GM19397 (cell line): ENCODE measurements around the gene VWA8.
"Not testable (repeated sequence)": the region's sequence is repeated elsewhere in the genome, so short reads cannot be mapped to it uniquely, and the experiment has no call there.

Experiments
- ATAC-seq: cut with Tn5 transposase; IDR thresholded peaks from one replicate; pipeline ENCODE4 v1.9.1; 2021; ENCODE audit warnings: mild to moderate bottlenecking, moderate library complexity; ENCODE audit not compliant: unreplicated experiment

VWA8 gene

DNA sequence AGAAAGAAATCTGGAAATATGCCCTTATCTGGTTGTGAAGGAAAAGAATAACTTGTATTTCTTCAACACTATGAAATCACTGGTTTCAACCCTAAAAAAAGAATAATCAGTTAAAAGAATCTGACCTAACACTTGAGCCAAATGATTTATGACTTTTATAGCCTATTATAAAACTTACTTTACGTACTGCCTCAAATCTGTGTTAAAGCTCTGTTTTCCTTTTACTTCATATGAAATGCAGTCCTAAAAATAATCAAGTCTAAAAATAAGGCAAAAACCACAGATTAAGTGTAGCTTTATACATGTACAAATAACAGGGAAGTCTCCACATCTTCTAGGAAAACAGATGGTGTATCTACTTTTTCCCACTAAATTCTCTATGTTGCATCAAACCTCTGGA lies 101.3 kb downstream of the VWA8 start:
- no peak for ATAC-seq

DNA sequence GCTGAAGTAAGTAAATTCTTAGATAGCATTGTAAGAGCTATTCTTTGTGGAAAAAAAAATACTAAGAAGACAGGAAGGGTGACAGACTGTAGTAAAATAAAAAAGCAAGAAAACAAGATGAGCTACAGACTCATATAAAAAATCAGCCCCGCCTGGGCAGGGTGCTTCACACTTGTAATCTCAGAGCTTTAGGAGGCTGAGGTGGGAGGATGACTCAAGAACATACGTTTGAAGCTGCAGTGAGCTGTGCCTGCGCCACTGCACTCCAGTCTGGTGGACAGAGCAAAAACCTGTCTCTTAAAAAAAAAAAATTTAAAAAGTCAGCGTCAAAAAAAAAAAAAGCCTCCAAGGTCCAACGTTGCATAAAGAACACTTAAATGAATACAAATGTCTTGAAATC lies 102.1 kb downstream of the VWA8 start:
- no peak for ATAC-seq

DNA sequence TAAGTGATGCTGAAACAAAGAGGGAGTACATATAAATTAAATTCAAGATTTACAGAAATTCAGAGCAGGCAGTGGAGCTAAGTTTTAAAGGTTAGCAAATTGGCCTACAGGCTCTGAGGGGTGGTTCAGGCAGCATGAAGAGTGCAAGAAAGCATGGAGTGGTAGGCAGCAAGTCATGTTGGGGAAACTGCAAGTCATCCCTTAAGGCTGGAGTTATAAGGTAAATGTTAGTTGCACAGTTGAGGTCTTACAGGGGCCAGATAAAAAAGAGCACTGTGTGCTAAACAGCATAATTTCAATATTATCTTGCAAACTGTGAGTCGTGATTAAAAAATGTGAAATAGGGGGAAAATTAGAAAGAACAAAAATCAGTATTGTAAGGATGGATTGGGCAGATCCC lies 106.2 kb downstream of the VWA8 start:
- no peak for ATAC-seq

DNA sequence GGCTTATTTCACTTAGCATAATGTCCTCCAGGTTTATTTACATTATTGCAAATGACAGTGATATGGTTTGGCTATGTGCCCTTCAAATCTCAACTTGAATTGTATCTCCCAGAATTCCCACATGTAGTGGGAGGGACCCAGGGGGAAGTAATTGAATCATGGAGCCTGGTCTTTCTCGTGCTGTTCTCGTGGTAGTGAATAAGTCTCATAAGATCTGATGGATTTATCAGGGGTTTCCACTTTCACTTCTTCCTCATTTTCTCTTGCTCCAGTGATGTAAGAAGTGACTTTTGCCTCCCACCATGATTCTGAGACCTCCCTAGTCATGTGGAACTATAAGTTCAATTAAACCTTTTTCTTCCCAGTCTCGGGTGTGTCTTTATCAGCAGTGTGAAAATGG lies 109.6 kb downstream of the VWA8 start:
- ATAC-seq, result no peak

DNA sequence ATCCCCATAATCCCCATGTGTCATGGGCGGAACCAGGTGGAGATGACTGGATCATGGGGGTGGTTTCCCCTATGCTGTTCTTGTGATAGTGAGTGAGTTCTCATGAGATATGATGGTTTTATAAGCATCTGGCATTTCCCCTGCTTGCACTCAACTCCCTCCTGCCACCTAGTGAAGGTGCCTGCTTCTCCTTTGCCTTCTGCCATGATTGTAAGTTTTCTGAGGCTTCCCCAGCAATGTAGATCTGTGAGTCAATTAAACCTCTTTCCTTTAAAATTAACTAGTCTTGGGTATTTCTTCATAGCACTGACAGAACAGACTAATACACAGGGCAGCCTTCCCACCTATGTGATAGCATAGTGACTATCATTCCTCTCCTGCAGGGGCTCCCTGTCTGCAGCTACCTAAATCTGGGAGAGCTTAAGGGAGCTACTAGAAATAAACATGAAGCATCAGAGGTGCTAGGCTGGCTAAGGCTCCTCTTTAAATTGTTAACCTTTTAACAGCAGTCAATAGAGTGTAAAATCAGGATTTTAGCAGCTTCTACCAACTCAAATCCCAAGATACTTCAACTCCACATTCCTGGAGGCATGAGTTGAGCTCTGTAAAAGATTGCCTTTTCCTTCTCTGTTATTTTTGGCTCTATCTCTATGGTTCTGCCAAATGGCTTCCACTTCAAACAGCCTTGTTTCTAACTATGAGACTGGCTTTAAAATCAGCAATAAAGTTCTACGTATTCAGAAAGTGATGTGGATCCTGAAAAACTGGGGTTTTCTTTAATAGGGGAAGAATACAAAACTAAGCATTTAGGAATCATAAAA lies 112.3 kb downstream of the VWA8 start:
- ATAC-seq, result no peak

DNA sequence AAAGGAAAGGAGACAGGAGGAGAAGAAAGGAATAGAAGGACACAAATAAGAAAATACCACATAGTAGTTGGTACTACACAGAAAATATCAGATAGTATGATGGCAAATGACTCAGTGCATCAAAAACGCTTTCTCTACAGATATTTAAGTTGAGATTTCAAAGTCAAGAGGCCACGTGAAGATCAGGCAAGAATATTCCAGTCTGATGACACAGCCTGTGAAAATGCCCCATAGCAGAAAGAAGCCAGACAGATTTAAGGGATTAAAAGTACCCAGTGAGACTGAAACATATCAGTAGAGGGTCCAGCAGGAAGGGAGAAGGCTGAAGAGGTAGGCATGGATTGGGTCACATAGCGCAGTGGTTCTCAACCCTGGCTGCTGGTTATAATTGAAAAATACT lies 113.7 kb downstream of the VWA8 start:
- no peak for ATAC-seq

DNA sequence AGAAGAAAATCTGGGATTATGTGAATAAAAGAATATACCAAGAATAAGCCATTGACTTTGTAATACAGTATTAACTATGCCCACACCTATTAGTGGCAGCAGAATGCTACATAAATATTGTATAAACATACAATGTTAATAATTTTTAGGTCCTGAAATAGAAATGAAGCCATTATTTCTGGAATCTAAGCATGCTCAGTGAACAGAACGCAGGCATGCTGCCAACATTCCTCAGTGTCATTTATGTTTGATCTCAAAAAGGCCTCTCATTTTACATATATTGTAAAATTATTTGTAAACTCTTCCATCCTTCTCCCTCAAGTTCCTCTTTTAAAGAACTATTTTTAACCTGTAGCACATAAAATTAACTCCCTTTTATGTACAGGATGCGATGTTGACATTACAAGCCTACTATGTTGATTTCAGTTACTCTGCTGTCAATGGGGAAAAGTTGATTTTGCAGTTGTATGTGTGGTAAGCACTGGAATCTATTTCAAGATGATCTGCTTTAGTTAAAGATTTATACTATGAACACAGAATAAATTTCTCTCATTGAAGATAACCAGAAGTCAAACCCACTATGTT lies 118.8 kb downstream of the VWA8 start:
- no peak for ATAC-seq

DNA sequence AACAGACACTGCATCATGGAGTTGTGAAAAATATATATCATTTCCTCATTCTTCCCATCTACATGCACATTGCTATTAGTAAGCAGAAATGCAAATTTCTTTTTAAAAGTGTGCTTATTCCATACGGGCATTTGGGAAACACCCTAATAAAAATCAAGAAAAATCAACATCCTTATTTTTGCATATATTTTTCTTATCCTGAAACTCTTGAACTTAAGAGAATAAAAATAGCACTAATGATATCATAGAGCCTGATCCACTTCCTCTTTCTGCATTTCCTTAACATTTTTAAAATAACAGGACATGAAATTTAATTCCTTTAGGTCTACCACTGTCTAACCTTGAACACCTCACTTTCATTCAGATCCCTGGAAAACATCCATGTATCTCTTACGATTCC lies 123.3 kb downstream of the VWA8 start:
- no peak for ATAC-seq

DNA sequence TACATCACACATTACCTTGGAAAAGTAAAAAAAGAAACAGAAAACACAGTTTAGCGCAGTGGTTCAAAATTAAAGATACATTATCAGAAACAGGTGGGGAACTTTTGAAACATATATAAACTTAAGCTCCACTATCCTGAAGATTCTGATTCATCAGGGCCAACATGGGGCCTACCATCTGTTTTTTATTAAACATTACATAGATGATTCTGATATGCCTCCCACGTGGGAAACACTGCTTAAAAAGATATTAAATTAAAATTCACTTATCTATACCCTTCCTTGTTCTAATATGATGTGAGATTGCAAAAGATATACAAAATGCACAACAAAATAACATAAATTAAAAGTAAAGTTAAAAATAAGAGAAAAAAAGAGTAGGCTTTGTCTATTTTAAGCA lies 125.0 kb downstream of the VWA8 start:
- no peak for ATAC-seq

DNA sequence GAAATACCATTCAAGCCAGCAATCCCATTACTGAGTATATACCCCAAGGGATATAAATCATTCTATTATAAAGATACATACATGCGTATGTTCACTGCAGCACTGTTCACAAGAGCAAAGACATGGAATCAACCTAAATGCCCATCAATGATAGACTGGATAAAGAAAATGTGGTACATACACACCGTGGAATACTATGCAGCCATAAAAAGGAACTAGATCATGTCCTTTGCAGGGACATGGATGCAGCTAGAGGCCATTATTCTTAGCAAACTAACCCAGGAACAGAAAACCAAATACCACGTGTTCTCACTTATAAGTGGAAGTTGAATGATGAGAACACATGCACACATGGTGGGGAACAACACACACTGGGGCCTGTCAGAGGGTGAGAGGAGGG lies 126.2 kb downstream of the VWA8 start:
- not testable (repeated sequence) for ATAC-seq

DNA sequence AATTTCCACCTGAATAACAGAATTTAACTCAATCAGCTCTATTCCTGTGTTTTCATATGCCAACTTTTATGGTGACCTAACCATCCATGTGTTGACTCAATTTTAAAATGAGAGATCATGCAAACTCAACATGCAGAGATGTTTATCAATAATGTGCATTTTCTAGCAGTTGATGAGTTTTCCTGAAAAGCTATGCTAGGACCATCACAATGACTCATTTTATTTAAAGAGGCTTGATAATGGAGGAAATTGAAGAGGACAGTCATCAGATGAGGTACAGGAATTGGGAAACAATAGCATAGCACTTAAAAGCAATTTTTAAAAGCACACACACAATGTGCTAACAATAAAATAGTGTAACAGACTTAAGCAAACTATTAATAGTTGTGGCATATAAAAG lies 127.1 kb downstream of the VWA8 start:
- ATAC-seq, result no peak

DNA sequence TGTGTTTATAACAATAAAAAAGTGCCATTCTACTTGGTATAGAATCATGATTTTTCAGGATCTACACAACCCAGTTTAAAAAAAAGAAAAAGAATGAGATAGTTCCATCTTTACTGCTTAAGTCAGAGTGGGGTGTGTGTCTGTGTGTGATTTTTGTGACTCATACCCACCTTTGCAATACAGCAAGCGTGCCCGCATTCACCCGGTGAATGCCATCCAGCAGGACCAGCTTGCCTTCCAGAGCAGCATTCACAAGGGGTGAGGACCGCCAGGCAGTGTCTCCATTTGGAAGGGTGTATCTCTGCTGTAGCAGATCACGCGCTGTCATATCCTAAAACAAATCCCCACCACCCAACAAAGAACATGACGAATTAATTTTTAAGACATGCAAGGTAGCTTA lies 127.7 kb downstream of the VWA8 start:
- ATAC-seq, result no peak

DNA sequence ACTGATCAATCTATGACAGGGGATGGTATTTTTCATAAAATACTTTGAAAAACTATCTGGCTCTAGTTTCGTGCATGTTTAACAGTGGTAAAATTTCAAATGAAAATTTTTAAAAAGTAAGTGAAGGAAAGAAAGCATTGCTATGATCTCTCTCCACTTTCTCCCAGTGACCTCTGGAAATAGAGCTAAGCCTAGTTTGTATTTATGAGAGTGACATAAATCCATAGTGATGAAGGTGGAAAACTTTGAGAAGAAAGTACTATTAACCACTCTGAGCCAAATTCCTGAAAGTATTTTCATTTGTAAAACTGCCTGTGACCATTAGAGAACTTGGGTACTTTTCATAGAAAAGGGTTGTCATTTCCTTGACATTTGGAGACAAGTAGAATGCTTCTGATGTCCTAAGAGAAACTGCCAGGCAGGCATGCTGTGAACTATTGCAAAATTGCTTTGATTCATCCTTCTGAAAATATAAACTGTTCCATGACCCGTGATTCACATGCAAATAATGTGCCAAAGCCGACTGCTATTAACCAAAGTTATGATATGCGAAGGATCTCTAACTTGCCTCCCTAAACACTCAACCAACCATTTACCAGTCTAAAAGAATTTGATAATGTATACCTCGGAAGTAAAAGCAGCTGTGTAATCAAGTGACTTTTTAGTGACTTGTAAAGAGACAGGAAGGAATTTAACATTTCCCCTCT lies 133.2 kb downstream of the VWA8 start:
- ATAC-seq, result no peak

DNA sequence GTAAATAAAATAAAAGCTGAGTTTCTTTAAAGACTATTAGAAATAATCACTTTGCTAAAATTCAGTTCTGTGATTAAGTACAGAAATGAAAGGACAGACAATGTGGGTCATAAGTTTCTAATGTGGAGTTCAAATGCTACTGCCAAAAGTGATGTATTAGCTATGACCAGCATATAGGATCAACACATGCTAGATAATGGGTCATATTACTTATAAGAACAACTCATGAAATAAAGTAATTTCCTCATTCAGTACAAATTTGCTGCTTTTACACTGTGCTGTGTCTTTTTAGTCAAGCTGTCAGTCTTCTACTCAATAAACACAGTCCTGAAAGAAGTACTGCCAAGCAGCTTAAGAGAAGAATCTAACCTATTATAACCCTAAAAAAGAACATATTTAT lies 135.2 kb downstream of the VWA8 start:
- ATAC-seq, result no peak

DNA sequence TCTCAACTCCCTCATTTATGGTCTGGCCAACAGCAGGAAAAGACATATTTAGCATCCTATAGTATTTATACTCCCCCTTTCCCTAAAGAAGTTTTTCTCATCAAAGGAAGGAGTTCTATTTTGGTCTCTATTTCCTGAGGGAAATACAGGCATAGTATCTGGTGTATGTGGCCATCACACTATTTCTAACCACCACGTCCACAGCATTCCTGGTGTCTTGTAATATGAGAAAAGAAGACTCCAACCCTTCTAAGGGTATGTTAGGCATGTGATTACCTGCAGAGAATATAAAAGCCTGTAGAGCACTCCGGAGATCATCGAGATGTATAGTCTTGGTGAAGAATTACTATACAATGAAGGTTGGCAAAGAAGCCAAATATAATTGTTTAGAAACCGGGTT lies 137.4 kb downstream of the VWA8 start:
- no peak for ATAC-seq

DNA sequence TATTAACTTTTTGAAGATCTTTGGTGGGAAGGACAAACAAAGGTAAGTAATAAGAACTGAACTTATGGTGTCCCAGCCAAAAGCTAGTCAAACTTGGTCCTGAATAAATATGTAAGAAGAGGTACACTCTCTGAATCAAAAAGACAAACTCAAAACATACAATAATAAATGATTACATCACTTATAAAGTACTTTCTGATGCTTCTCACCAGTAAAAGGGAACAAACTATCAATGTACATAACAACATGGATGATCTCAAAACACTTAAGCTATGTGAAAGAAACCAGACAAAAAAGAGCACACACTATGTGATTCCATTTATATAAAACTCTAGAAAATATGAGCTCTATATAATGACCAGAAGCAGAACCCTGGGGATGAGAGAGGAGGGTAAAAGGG lies 138.3 kb downstream of the VWA8 start:
- no peak for ATAC-seq

DNA sequence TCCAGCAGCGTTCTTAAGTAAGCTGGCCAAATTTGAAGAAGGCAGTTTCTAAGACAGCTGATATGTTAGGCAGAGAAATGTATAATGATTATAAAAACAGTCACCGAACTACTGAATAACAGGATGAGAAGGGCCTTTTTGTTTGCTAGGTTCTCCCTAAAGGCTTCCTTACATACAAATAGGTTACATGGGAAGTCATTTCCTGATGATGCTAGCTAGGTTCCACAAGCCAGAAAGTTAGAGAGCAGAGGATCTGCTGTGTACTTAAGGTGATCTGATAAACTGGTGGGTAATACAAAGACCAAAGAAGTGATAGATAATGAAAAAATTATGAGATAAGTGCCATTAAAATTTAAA lies 139.7 kb downstream of the VWA8 start:
- no peak for ATAC-seq

DNA sequence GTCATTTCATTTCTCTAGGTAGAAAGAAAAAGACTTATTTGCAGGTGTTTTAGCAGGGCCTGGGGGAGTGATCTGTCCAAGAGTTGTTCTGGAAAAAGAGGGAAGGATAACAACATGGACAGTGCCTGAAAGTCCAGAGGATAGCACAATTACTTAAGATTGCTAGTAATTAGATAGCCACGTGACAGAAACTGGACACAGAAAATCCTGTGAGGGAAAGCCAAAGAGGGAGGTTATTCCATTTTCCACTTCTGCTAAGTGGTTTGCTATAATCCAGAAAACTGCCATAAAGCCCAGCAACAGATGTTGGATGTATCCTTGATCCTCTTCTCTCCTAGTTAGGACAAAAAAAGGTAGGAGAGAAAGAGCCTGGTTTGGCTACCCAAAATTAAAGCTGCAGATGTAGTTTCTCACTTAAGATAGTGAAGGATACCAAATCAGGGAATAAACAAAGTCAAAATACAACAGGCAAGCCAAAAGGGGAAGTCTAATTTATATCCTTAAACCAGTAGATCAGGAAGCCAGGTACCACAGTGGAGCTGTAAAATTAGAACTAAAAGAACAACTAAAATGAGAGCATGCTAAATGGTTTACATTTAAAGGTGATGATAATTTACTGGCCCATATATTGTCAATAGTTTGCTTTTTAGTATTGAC lies 140.2 kb downstream of the VWA8 start:
- no peak for ATAC-seq

DNA sequence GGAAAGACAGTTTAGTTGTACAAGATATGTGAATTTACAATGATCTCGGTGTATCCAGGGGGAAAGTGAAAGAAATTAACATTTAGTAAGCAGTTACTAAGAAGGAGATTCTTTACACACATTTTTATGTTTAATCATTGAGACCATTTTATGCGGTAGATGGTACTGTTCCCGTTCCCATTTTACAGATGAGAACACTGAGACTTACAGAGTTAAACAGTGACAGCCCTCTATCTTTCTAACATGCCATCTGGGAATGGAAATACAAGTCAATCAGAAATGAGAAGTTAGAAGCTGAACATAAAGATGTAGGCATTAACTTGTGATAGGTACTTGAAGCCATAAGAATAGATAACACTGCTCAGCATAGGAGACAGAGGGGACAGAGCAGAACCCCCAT lies 144.9 kb downstream of the VWA8 start:
- ATAC-seq, result no peak

DNA sequence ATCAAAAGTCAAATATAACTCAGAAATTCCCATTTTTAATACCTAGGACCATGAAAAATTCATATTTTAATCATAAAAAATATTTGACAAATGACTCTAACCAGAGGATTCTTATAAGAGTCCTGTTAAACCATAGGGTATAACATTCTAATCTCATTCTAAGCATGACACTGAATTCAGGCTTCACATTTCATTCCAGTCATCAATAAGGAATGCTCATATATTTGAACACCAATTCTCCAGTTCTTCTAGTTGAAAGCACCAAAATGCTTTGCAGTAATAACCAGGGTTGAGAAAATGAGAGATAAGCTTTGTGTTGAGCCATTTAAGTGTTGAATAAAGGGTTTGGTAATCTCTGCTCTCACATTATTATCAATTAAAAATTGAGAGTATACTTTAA lies 147.5 kb downstream of the VWA8 start:
- ATAC-seq, result no peak

DNA sequence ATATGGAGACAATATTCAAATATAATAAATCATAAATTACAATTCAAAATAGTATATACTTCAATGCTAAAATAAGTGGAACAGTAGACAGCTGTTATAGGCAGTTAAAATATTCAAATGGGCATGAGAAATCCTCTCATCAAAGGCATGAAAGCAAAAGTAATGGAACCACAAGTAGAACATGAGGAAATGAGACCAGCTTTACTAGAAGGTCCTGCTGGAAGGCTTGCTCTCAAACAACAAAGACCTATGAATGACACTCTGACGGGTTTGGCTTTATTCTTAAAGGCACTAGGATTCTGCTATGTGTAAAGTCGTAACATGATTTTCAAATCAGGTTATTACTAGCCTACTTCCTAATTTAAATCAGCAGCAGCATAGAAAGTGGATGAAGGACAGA lies 148.1 kb downstream of the VWA8 start:
- ATAC-seq, result peak; percentile 69

DNA sequence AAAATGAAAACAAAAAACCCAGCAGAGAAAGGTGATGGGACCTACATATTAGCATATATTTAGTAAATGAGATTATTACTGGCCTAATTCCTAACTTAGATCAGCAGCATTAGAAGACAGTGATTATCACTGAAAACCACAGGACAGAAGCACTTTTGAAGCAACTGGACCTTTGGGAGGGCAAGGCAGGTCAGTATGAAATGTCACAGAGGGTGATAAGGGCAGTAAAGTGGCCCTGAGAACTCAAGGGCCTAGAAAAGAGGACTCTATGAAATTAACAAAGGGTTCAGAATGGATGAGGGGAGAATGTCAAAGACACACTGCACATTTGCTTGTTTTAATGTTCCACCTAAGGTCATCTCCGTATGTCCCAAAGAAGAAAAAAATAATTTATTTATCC lies 148.7 kb downstream of the VWA8 start:
- ATAC-seq, result no peak
